HEK293 (cell line): ENCODE data around the gene SEMA6A.

Experiments used
- BCL11A ChIP-seq: fragments of 450-650 bp; formaldehyde crosslinking; IDR thresholded peaks from 2 replicates; pipeline ENCODE4 v1.5.1; 2016; ENCODE audit warnings: low read depth, missing biosample characterization, missing genetic modification characterization
- FEZF1 ChIP-seq: fragments of 450-650 bp; formaldehyde crosslinking; IDR thresholded peaks from 2 replicates; pipeline ENCODE4 v1.5.1; 2016; ENCODE audit warnings: missing biosample characterization, missing genetic modification characterization
- GLI2 ChIP-seq: fragments of 450-650 bp; formaldehyde crosslinking; IDR thresholded peaks from 2 replicates; pipeline ENCODE4; 2017; ENCODE audit warnings: missing biosample characterization, missing genetic modification characterization, low read depth, borderline replicate concordance
- KLF8 ChIP-seq: fragments of 450-650 bp; formaldehyde crosslinking; IDR thresholded peaks from 2 replicates; pipeline ENCODE4 v1.5.1; 2016; ENCODE audit warnings: missing biosample characterization, missing genetic modification characterization
- MEIS1 ChIP-seq: sonication (generic); formaldehyde crosslinking; IDR thresholded peaks from 2 replicates; pipeline ENCODE4 v1.8.1; 2022; ENCODE audit warnings: missing genetic modification reagents, mild to moderate bottlenecking, borderline replicate concordance
- MYNN ChIP-seq: fragments of 450-650 bp; formaldehyde crosslinking; IDR thresholded peaks from 2 replicates; pipeline ENCODE4 v1.5.1; 2016; ENCODE audit warnings: missing biosample characterization, missing genetic modification characterization, borderline replicate concordance
- SCRT2 ChIP-seq: fragments of 450-650 bp; formaldehyde crosslinking; IDR thresholded peaks from 2 replicates; pipeline ENCODE4 v1.5.1; 2016; ENCODE audit warnings: missing biosample characterization, missing genetic modification characterization
- SP3 ChIP-seq: fragments of 450-650 bp; formaldehyde crosslinking; IDR thresholded peaks from 2 replicates; pipeline ENCODE4 v1.5.1; 2016; ENCODE audit warnings: missing biosample characterization, missing genetic modification characterization
- ZBTB1 ChIP-seq: fragments of 450-650 bp; formaldehyde crosslinking; IDR thresholded peaks from 2 replicates; pipeline ENCODE4 v1.5.1; 2016; ENCODE audit warnings: missing biosample characterization, missing genetic modification characterization
- ZBTB21 ChIP-seq: fragments of 450-650 bp; formaldehyde crosslinking; IDR thresholded peaks from 2 replicates; pipeline ENCODE4 v1.5.1; 2017; ENCODE audit warnings: missing biosample characterization, missing genetic modification characterization
- ZEB2 ChIP-seq: fragments of 450-650 bp; formaldehyde crosslinking; IDR thresholded peaks from 2 replicates; pipeline ENCODE4 v1.5.1; 2016; ENCODE audit warnings: missing biosample characterization, missing genetic modification characterization
- ZFP37 ChIP-seq: fragments of 450-650 bp; formaldehyde crosslinking; IDR thresholded peaks from 2 replicates; pipeline ENCODE4 v1.5.1; 2016; ENCODE audit warnings: missing biosample characterization, missing genetic modification characterization
- ZNF114 ChIP-seq: fragments of 450-650 bp; formaldehyde crosslinking; IDR thresholded peaks from 2 replicates; pipeline ENCODE4 v1.5.0; 2017; ENCODE audit warnings: missing biosample characterization, missing genetic modification characterization
- ZNF138 ChIP-seq: fragments of 450-650 bp; formaldehyde crosslinking; IDR thresholded peaks from 2 replicates; pipeline ENCODE4 v1.5.1; 2016; ENCODE audit warnings: missing biosample characterization, missing genetic modification characterization, borderline replicate concordance
- ZNF19 ChIP-seq: fragments of 450-650 bp; formaldehyde crosslinking; IDR thresholded peaks from 2 replicates; pipeline ENCODE4; 2016; ENCODE audit warnings: missing biosample characterization, missing genetic modification characterization, low read depth
- ZNF391 ChIP-seq: fragments of 450-650 bp; formaldehyde crosslinking; IDR thresholded peaks from 2 replicates; pipeline ENCODE4 v1.5.1; 2016; ENCODE audit warnings: low read depth, missing biosample characterization, missing genetic modification characterization, borderline replicate concordance
- ZNF416 ChIP-seq: fragments of 450-650 bp; formaldehyde crosslinking; IDR thresholded peaks from 2 replicates; pipeline ENCODE4 v1.5.1; 2016; ENCODE audit warnings: missing biosample characterization, missing genetic modification characterization
- ZNF549 ChIP-seq: fragments of 450-650 bp; IDR thresholded peaks from 2 replicates; pipeline ENCODE4 v1.5.1; 2018; ENCODE audit warnings: missing biosample characterization, missing genetic modification characterization, mild to moderate bottlenecking, inconsistent platforms, moderate library complexity
- ZXDB ChIP-seq: fragments of 450-650 bp; formaldehyde crosslinking; IDR thresholded peaks from 2 replicates; pipeline ENCODE4 v1.5.1; 2016; ENCODE audit warnings: missing biosample characterization, missing genetic modification characterization
- TF ChIP-seq, protein P1 (sequence below): fragments of 450-650 bp; formaldehyde crosslinking; IDR thresholded peaks from 2 replicates; pipeline ENCODE4 v1.5.0; 2017; ENCODE audit warnings: missing biosample characterization, missing genetic modification characterization, borderline replicate concordance
- TF ChIP-seq, protein P2 (sequence below): fragments of 450-650 bp; formaldehyde crosslinking; IDR thresholded peaks from 2 replicates; pipeline ENCODE4 v1.5.1; 2016; ENCODE audit warnings: missing biosample characterization, missing genetic modification characterization, borderline replicate concordance
- TF ChIP-seq, protein P3 (sequence below): fragments of 450-650 bp; formaldehyde crosslinking; conservative IDR thresholded peaks from 2 replicates; pipeline ENCODE4 v1.5.1; 2016; ENCODE audit warnings: low read depth, missing biosample characterization, missing genetic modification characterization
- TF ChIP-seq, protein P4 (sequence below): fragments of 450-650 bp; formaldehyde crosslinking; IDR thresholded peaks from 2 replicates; pipeline ENCODE4 v1.5.1; 2016; ENCODE audit warnings: missing biosample characterization, missing genetic modification characterization
- TF ChIP-seq, protein P5 (sequence below): fragments of 450-650 bp; formaldehyde crosslinking; IDR thresholded peaks from 2 replicates; pipeline ENCODE4 v1.5.1; 2017; ENCODE audit warnings: missing biosample characterization, missing genetic modification characterization

Gene SEMA6A

DNA sequence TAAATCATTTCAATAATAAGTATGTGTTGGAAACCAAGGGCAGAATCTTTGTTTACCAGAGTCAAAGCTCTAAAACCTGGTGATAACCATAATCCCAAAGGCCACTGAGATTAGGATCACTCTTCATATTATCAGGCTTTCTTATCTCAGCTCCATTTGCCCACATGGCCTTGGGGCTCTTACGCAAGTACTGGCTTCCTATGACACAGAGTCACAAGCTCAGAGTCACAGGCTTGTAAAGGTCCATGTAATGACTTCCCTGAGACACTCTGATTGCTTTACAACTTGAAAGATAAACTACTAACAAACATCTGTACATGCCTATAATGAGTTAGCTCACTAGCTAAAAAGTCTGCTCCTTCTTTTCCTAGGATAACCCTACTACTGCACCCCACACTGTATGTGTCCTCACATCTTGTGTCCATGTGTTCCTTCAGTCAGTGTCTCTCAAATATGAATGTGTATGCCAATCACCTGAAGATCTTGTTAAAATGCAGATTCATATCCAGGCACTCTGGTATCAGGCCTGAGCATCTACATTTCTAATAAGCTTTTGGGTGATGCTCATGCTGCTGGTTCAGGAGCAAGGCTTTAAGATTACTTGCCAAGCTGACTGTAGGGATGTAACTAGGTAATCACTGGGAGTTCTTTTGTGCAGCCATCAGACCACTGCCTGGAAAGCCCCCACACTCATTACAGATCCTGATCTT lies 28.4 kb downstream of the SEMA6A start (continued):
- TF ChIP-seq, protein P1, sequence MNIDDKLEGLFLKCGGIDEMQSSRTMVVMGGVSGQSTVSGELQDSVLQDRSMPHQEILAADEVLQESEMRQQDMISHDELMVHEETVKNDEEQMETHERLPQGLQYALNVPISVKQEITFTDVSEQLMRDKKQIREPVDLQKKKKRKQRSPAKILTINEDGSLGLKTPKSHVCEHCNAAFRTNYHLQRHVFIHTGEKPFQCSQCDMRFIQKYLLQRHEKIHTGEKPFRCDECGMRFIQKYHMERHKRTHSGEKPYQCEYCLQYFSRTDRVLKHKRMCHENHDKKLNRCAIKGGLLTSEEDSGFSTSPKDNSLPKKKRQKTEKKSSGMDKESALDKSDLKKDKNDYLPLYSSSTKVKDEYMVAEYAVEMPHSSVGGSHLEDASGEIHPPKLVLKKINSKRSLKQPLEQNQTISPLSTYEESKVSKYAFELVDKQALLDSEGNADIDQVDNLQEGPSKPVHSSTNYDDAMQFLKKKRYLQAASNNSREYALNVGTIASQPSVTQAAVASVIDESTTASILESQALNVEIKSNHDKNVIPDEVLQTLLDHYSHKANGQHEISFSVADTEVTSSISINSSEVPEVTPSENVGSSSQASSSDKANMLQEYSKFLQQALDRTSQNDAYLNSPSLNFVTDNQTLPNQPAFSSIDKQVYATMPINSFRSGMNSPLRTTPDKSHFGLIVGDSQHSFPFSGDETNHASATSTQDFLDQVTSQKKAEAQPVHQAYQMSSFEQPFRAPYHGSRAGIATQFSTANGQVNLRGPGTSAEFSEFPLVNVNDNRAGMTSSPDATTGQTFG, result no peak
- TF ChIP-seq ZNF416 (tag by site-specific recombination), result no peak
- TF ChIP-seq SP3 (tag by site-specific recombination), result peak; percentile 40; the same call in 1 of the 2 replicates
- 0 out of 2 replicates have a peak, but pooled peaks have one; percentile 44 for TF ChIP-seq ZBTB1
- TF ChIP-seq ZFP37 (tag by site-specific recombination), result peak; percentile 82; the same call in 1 of the 2 replicates
- TF ChIP-seq, protein P2, sequence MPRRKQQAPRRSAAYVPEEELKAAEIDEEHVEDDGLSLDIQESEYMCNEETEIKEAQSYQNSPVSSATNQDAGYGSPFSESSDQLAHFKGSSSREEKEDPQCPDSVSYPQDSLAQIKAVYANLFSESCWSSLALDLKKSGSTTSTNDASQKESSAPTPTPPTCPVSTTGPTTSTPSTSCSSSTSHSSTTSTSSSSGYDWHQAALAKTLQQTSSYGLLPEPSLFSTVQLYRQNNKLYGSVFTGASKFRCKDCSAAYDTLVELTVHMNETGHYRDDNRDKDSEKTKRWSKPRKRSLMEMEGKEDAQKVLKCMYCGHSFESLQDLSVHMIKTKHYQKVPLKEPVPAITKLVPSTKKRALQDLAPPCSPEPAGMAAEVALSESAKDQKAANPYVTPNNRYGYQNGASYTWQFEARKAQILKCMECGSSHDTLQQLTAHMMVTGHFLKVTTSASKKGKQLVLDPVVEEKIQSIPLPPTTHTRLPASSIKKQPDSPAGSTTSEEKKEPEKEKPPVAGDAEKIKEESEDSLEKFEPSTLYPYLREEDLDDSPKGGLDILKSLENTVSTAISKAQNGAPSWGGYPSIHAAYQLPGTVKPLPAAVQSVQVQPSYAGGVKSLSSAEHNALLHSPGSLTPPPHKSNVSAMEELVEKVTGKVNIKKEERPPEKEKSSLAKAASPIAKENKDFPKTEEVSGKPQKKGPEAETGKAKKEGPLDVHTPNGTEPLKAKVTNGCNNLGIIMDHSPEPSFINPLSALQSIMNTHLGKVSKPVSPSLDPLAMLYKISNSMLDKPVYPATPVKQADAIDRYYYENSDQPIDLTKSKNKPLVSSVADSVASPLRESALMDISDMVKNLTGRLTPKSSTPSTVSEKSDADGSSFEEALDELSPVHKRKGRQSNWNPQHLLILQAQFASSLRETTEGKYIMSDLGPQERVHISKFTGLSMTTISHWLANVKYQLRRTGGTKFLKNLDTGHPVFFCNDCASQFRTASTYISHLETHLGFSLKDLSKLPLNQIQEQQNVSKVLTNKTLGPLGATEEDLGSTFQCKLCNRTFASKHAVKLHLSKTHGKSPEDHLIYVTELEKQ, result peak; percentile 75; the same call in 1 of the 2 replicates
- TF ChIP-seq GLI2 (tag by site-specific recombination), result 0 out of 2 replicates have a peak, but pooled peaks have one; percentile 52
- peak; percentile 79 for TF ChIP-seq ZXDB
- no peak for TF ChIP-seq ZNF391 (tag by site-specific recombination)
- 0 out of 2 replicates have a peak, but pooled peaks have one; percentile 19 for TF ChIP-seq BCL11A
- no peak for TF ChIP-seq MEIS1
- TF ChIP-seq ZEB2 (tag by site-specific recombination), result peak; percentile 64
- TF ChIP-seq SCRT2 (tag by site-specific recombination), result peak; percentile 53
- TF ChIP-seq ZNF138 (tag by site-specific recombination), result no peak
- TF ChIP-seq MYNN (tag by site-specific recombination), result peak; percentile 80; the same call in 1 of the 2 replicates
- TF ChIP-seq ZBTB21 (tag by site-specific recombination), result peak; percentile 80
- 0 out of 2 replicates have a peak, but pooled peaks have one; percentile 5 for TF ChIP-seq ZNF19 (tag by site-specific recombination)
- TF ChIP-seq, protein P3, sequence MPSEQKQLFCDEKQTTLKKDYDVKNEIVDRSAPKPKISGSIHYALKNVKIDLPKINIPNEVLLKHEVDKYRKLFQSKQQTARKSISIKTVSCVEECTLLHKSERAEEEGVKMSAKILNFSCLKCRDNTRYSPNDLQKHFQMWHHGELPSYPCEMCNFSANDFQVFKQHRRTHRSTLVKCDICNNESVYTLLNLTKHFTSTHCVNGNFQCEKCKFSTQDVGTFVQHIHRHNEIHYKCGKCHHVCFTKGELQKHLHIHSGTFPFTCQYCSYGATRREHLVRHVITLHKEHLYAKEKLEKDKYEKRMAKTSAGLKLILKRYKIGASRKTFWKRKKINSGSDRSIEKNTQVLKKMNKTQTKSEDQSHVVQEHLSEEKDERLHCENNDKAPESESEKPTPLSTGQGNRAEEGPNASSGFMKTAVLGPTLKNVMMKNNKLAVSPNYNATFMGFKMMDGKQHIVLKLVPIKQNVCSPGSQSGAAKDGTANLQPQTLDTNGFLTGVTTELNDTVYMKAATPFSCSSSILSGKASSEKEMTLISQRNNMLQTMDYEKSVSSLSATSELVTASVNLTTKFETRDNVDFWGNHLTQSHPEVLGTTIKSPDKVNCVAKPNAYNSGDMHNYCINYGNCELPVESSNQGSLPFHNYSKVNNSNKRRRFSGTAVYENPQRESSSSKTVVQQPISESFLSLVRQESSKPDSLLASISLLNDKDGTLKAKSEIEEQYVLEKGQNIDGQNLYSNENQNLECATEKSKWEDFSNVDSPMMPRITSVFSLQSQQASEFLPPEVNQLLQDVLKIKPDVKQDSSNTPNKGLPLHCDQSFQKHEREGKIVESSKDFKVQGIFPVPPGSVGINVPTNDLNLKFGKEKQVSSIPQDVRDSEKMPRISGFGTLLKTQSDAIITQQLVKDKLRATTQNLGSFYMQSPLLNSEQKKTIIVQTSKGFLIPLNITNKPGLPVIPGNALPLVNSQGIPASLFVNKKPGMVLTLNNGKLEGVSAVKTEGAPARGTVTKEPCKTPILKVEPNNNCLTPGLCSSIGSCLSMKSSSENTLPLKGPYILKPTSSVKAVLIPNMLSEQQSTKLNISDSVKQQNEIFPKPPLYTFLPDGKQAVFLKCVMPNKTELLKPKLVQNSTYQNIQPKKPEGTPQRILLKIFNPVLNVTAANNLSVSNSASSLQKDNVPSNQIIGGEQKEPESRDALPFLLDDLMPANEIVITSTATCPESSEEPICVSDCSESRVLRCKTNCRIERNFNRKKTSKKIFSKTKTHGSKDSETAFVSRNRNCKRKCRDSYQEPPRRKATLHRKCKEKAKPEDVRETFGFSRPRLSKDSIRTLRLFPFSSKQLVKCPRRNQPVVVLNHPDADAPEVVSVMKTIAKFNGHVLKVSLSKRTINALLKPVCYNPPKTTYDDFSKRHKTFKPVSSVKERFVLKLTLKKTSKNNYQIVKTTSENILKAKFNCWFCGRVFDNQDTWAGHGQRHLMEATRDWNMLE (tag by site-specific recombination), result peak; percentile 12; the same call in 1 of the 2 replicates
- TF ChIP-seq KLF8, result peak; percentile 60; the same call in 1 of the 2 replicates
- peak; percentile 90 for TF ChIP-seq FEZF1 (tag by site-specific recombination)
- TF ChIP-seq, protein P4, sequence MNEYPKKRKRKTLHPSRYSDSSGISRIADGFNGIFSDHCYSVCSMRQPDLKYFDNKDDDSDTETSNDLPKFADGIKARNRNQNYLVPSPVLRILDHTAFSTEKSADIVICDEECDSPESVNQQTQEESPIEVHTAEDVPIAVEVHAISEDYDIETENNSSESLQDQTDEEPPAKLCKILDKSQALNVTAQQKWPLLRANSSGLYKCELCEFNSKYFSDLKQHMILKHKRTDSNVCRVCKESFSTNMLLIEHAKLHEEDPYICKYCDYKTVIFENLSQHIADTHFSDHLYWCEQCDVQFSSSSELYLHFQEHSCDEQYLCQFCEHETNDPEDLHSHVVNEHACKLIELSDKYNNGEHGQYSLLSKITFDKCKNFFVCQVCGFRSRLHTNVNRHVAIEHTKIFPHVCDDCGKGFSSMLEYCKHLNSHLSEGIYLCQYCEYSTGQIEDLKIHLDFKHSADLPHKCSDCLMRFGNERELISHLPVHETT, result peak; percentile 91
- TF ChIP-seq, protein P5, sequence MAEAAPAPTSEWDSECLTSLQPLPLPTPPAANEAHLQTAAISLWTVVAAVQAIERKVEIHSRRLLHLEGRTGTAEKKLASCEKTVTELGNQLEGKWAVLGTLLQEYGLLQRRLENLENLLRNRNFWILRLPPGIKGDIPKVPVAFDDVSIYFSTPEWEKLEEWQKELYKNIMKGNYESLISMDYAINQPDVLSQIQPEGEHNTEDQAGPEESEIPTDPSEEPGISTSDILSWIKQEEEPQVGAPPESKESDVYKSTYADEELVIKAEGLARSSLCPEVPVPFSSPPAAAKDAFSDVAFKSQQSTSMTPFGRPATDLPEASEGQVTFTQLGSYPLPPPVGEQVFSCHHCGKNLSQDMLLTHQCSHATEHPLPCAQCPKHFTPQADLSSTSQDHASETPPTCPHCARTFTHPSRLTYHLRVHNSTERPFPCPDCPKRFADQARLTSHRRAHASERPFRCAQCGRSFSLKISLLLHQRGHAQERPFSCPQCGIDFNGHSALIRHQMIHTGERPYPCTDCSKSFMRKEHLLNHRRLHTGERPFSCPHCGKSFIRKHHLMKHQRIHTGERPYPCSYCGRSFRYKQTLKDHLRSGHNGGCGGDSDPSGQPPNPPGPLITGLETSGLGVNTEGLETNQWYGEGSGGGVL (tag by site-specific recombination), result peak; percentile 44
- TF ChIP-seq ZNF549, result no peak
- no peak for TF ChIP-seq ZNF114
